Limb (tissue), 2 donors: ENCODE results near the gene TMEM62.

ENCODE experiments used
- DNase-seq, 2 donors: peaks; one replicate each; pipeline ENCODE4 v3.0.0-alpha.2; 2016; ENCODE audit errors: extremely low spot score in 2 of 2

Gene TMEM62

GRCh38 chr15:43229977-43230376 is 96.6 kb downstream of the TMEM62 start:
- no peak for DNase-seq

- no peak for DNase-seq
Observed at GRCh38 chr15:43230640-43231115, 97.3 kb downstream of the TMEM62 start.

GRCh38 chr15:43232289-43232874 is 99.0 kb downstream of the TMEM62 start:
- no peak for DNase-seq
